Mesodermal cell (in vitro differentiated cells): ENCODE measurements around the gene KLF2.

Experiments
- H3K27ac ChIP-seq: 2 replicates; pipeline ENCODE4 v1.7.0; 2013; ENCODE audit warnings: mild to moderate bottlenecking, low read depth, low read length, moderate library complexity; ENCODE audit not compliant: severe bottlenecking
- H3K36me3 ChIP-seq: 2 replicates; pipeline ENCODE4 v1.7.1; 2013; ENCODE audit warnings: mild to moderate bottlenecking, low read length, moderate library complexity; ENCODE audit not compliant: control insufficient read depth, insufficient read depth
- H3K4me1 ChIP-seq: one replicate; pipeline ENCODE4 v1.7.1; 2013; ENCODE audit warnings: mild to moderate bottlenecking, low read length; ENCODE audit not compliant: insufficient read depth, control insufficient read depth, poor library complexity, severe bottlenecking
- H3K4me3 ChIP-seq: 2 replicates; pipeline ENCODE4 v1.7.0; 2013; ENCODE audit warnings: low read length, control low read depth, mild to moderate bottlenecking; ENCODE audit not compliant: insufficient read depth, poor library complexity, severe bottlenecking; ENCODE audit errors: extremely low read depth
- H3K9me3 ChIP-seq: 2 replicates; pipeline ENCODE4 v1.7.1; 2013; ENCODE audit warnings: mild to moderate bottlenecking, low read length, moderate library complexity; ENCODE audit not compliant: control insufficient read depth
- WGBS, 2 experiments: methylation state at CpG; one replicate each; pipeline ENCODE4 v1.1.5; 2013; ENCODE audit warnings: missing lambda C conversion rate in 2 of 2; ENCODE audit not compliant: insufficient coverage in 2 of 2; 5-methylcytosine and 5-hydroxymethylcytosine counted together

Gene KLF2

DNA sequence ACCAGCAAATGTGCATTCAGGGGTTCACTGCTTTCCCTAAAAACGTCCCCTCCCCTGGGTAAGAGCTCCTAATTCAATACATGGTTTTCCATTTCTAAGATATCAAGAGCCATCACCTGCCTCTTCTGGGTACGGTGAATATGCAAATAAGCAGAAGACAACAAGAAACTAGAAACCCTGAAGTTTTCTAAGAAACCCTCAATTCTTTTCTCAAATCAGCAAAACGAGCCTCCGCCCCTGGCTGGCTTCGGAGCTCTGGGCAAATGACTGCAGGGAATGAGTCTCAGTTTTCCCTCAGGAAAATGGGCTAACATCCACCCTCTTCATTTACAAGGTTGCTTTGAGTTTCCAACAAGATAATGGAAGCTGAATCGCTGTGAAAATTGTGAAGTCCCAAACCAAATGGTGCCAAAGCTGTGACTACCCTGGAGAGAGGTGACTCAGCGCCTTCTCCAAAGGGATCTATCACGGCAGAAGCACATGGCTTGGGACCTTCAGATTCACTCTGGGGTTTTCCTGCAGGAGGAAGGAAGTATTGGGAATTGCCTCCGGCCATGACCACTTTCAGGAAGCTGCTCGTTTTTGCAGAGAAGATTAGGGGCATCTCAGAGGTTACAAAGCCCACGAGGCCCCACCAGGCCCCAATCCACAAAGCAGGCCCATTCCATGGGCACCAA is 26.6 kb downstream of the KLF2 start:
- peaks cover 4% of the 10 kb centered on the region for H3K36me3 ChIP-seq
- H3K4me3 ChIP-seq = no peak overlapping the region
- H3K27ac ChIP-seq = peak overlapping the region; percentile 38
- peaks cover 5% of the 10 kb centered on the region for H3K4me1 ChIP-seq
- 69 to 72% methylated on average over 7 to 11 of the region's 11 CpGs for WGBS, 2 experiments
- no peaks in the 10 kb centered on the region for H3K9me3 ChIP-seq

DNA sequence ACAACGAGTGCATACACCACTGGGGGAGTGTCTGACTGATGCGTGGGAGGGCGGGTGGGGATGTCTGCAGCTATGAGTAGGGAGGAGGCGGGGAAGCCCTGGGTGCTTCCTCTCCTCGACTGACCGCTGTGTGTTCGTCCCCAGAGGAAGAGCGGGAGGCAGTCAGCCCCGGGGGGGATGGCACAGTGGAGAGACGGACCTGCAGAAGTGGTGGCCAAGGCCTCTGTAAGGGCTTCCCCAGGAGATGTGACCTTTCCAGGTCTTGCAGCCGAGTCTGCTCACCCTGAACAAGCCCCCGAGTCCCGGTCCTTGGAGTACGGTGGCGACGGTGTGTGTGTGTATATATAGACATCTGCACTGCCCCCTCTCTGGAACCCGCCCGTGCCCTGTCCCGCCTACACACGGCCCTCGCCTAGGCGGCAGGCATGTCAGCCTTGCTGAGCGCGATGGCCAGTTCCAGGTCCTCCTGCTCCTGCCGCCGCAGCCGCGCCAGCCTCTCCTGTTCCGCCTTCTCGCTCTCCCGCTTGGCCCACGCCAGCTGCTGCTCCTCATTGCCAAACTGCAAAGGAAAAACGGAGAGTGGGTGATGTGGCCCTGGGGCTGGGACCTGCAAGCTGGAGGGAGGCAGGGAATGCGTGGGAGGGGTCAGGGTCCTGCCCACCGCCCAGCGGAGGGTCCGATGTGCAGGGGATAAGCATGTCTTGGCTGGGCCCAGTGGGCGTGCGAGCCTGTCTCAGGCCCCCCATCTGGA is 30.8 kb downstream of the KLF2 start:
- Histone ChIP-seq H3K27ac (no peak overlapping the region), H3K36me3 (peaks cover 20% of the 10 kb centered on the region), H3K4me1 (peaks cover 5% of the 10 kb centered on the region), H3K9me3 (no peaks in the 10 kb centered on the region), H3K4me3 (no peak overlapping the region)
- WGBS, 2 experiments = 91 to 93% methylated on average over 26 to 31 of the region's 39 CpGs

DNA sequence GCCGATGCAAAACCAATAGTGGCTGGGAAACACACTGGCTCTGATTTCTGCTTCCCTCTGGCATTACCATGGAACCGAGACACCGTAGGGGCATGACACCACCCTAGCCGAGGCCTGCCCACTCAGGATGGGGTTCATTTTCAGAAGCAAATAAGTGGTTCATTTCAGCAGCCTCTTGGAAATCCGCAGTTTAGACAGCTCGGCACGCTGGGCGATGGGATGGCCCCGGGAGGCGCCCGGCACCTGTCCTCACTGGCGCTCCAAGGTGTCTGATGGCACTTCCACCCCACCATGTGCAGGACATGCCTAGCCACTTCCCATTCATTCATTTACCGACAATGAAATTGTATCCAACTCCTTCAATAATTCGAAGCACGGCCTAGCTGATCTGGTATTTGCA is 33.8 kb downstream of the KLF2 start:
- Histone ChIP-seq H3K9me3 (no peaks in the 10 kb centered on the region), H3K4me1 (no peaks in the 10 kb centered on the region), H3K4me3 (no peak overlapping the region), H3K27ac (no peak overlapping the region), H3K36me3 (peaks cover 26% of the 10 kb centered on the region)
- 97 to 98% methylated on average over 14 to 15 of the region's 15 CpGs for WGBS, 2 experiments

DNA sequence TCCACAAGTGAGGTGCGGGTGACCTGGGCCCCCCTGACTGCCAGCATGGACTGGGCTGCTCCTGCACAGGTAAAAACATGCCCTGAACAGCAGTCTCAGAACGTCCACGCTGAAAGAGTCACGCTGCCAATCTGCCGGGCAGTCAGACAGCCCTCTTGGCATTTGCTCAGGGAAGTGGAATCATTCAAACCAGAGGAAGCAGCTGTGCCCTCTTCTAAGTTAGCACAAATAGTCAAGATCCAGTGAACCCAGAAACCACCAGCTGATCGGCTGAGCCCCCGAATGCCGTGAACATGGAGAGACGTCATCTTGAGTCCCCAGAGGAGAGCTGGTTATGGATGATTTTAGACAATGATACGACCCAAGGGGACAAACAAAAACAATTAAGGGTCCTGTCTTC is 34.4 kb downstream of the KLF2 start:
- WGBS, 2 experiments = 95 to 99% methylated on average over 7 of the region's 10 CpGs

DNA sequence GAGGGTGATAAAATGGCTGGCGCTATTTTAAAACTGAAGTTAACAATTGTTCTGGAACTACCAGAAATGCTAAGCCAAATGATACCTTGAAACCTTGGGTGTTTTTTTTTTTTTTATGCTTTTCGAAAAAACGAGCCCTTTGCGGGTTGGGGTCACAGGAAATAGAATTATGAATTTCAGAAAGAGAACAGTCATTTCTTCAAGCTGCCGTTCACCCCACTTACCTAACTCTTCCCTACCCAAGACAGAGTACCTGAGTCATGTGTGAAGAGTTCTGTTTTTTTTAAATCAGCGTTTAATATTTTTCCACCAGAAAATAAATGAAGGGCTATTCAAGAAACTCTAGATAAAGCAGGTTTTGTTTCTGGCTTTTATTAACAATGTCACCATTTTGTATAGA is 35.3 kb downstream of the KLF2 start:
- Histone ChIP-seq H3K27ac (no peak overlapping the region), H3K4me3 (no peak overlapping the region), H3K9me3 (no peaks in the 10 kb centered on the region), H3K36me3 (peaks cover 21% of the 10 kb centered on the region), H3K4me1 (no peaks in the 10 kb centered on the region)
- WGBS, 2 experiments = 90 to 92% methylated on average over 1 of the region's 6 CpGs

More for the DNA sequence above, 34.4 kb downstream of the KLF2 start:
- no peaks in the 10 kb centered on the region for H3K9me3 ChIP-seq
- H3K4me3 ChIP-seq = no peak overlapping the region
- H3K36me3 ChIP-seq = peaks cover 26% of the 10 kb centered on the region
- no peak overlapping the region for H3K27ac ChIP-seq
- H3K4me1 ChIP-seq = no peaks in the 10 kb centered on the region

DNA sequence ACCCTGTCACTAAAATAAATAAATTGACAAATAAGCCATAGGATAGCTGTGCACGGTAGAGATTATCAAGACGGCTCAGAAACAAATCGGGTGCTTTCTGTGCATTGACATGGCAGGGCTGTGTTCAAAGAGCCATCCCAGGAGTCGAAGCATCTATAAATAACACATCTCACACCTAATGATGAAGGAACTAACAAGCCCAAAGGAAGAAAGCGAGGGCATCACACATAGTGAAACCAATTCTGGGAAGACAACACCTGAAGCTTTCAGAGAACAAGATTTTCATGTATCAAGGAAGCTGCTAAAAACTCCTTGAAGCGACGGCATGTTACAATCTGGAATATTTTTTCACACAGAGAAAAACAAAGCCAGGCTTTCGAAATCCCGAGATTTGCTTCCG is 36.1 kb downstream of the KLF2 start:
- WGBS, 2 experiments = 90 to 94% methylated on average over 10 of the region's 10 CpGs

DNA sequence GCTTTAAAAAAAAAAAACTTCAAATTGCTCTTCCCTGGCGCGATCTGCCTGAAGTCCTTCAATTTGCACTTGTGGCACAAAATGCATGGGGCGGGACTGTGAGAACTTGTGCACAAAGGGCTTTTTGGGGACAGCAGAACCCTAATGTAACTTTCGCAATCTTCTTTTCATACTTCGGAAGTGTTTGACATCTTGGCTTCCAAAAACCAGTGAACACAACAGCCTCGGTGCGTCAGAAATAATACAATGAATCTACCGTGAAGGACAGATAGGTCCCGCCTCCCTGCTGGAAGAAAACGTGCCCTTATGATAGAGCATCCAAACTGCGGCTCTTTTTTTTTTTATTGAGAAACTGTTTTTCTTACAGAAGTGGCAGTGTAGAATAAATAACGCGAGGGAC is 36.6 kb downstream of the KLF2 start:
- Histone ChIP-seq H3K9me3 (no peaks in the 10 kb centered on the region), H3K36me3 (peaks cover 29% of the 10 kb centered on the region), H3K27ac (no peak overlapping the region), H3K4me3 (no peak overlapping the region), H3K4me1 (no peaks in the 10 kb centered on the region)
- WGBS, 2 experiments = 91 to 94% methylated on average over 11 to 13 of the region's 13 CpGs

More for the DNA sequence above, 36.1 kb downstream of the KLF2 start:
- H3K9me3 ChIP-seq = no peaks in the 10 kb centered on the region
- peaks cover 25% of the 10 kb centered on the region for H3K36me3 ChIP-seq
- no peak overlapping the region for H3K4me3 ChIP-seq
- no peak overlapping the region for H3K27ac ChIP-seq
- H3K4me1 ChIP-seq = no peaks in the 10 kb centered on the region

DNA sequence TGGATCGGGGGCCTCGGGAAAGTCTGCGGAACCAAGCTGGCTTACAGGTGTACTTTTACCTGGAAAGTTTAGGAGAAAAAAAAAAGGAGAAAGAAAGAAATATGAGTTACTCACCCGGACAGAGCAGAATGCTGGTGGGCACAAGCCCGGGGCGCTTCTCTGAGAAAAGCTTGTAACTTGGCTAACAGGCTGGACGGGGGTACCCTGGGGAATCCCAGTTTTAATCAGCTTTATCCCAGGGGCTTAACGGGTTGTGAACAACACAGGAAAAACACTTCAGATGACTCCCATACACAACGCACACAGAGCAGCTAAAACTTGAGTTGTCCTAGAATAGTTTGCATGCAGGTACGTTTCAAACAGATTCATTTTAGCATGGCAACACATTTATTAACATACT is 37.3 kb downstream of the KLF2 start:
- Histone ChIP-seq H3K4me1 (no peaks in the 10 kb centered on the region), H3K27ac (no peak overlapping the region), H3K36me3 (peaks cover 28% of the 10 kb centered on the region), H3K9me3 (no peaks in the 10 kb centered on the region), H3K4me3 (no peak overlapping the region)
- WGBS, 2 experiments = 93 to 94% methylated on average over 9 to 10 of the region's 10 CpGs

DNA sequence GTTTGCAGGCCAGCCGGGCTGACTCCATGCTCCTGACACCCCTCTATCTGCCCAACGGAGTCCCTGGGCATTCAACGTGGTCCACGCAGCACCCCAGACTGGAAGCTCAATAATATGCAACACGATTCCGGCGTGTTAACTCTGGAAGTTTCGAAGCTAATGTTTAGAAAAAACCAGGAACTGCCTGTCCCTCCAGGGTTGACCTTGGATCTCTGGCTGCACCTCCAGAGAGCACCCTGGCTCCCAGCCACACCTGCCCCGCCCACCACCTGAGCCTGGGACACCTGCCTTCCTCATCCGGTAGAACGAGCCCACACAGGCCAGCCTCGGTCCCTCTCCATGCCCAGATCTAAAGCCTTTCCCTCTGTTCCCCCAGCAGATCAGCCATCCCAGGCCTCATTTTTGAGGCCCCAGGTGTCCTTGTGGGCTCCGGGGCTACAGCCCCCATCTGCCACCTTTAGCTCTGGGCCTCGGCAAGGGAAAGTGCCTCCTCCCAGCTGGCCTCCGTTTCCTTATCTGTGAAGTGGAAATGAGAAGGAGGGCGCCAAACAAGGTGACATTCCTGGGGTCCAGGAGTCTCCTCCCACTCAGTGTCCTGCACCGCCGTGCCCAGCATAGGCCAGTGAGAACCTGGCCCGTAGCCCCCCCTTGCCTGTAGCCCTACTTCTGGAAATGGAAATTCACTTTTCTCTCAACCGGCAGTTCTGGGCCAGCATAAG is 38.7 kb downstream of the KLF2 start:
- Histone ChIP-seq H3K4me3 (no peak overlapping the region), H3K36me3 (peaks cover 16% of the 10 kb centered on the region), H3K4me1 (no peaks in the 10 kb centered on the region), H3K27ac (no peak overlapping the region), H3K9me3 (no peaks in the 10 kb centered on the region)
- 92% methylated on average over 18 to 19 of the region's 20 CpGs for WGBS, 2 experiments

DNA sequence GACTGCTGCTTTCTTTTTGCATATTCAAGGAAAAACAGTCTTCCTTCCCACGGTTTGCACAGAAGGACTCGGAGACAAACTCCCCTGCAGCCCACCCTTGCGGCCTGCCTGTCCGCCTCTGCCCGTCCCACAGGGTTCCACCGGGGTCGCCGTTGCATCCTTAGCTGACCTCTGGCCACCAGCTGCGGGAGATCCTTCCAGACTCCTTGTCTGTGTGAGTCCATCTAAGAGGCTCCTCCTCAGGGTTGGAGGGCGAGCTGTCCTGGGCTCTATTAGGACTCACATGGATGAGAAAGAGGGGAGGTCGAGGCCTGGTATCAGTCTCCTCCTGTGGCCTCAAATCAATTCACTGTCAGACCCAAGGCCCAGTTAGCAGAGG is 39.2 kb downstream of the KLF2 start:
- Histone ChIP-seq H3K4me3 (no peak overlapping the region), H3K27ac (no peak overlapping the region), H3K9me3 (no peaks in the 10 kb centered on the region), H3K36me3 (peaks cover 16% of the 10 kb centered on the region), H3K4me1 (no peaks in the 10 kb centered on the region)
- WGBS, 2 experiments = 84 to 92% methylated on average over 3 to 10 of the region's 11 CpGs
